Muscle of leg (tissue), 11 donors: ENCODE results near the gene SIGMAR1. TPM values are rescaled to one million over a fixed set of nuclear protein-coding genes. Genes with fewer than 3 reads are reported as not detected.

Experiments
- DNase-seq: peaks from one replicate; pipeline ENCODE4 v3.0.0; 2013
- H3K27ac ChIP-seq: one replicate; pipeline ENCODE4 v1.5.1; 2013; ENCODE audit warnings: mild to moderate bottlenecking, low read length, control low read depth
- H3K27me3 ChIP-seq: one replicate; pipeline ENCODE4 v1.6.1; 2013; ENCODE audit warnings: low read length; ENCODE audit not compliant: control insufficient read depth, insufficient read depth
- H3K36me3 ChIP-seq: one replicate; pipeline ENCODE4 v1.6.1; 2013; ENCODE audit warnings: low read length; ENCODE audit not compliant: control insufficient read depth, insufficient read depth
- H3K4me1 ChIP-seq: one replicate; pipeline ENCODE4 v1.6.1; 2013; ENCODE audit warnings: low read length; ENCODE audit not compliant: control insufficient read depth, insufficient read depth
- H3K4me3 ChIP-seq: one replicate; pipeline ENCODE4 v1.5.1; 2013; ENCODE audit warnings: low read length, control low read depth
- H3K9me3 ChIP-seq: replicated peaks from 2 replicates; pipeline ENCODE4 v1.6.1; 2013; ENCODE audit warnings: low read depth, low read length; ENCODE audit not compliant: control insufficient read depth
- WGBS: methylation state at CpG from one replicate; pipeline ENCODE4 v1.1.5; 2013; ENCODE audit warnings: missing lambda C conversion rate; ENCODE audit not compliant: insufficient coverage; 5-methylcytosine and 5-hydroxymethylcytosine counted together
- polyA plus RNA-seq, 8 donors: library from polyadenylated mRNA; unstranded; fragments of 120-200 nt; gene quantifications; one replicate each; pipeline versions ENCODE4 v1.2.1 to v1.2.3, GENCODE V29; 2013; ENCODE audit warnings: inconsistent platforms in 1 of 8, low replicate concordance in 1 of 8; ENCODE audit not compliant: insufficient read length in 8 of 8, insufficient read depth in 1 of 8
- total RNA-seq: library from RNA; stranded (reverse); fragments of 120-200 nt; gene quantifications from one replicate; pipeline ENCODE4 v1.2.4, GENCODE V29; 2013

SIGMAR1 gene
- total and polyA plus RNA-seq, 9 donors = 27.0 to 62.8 (median 56.6) TPM

DNA sequence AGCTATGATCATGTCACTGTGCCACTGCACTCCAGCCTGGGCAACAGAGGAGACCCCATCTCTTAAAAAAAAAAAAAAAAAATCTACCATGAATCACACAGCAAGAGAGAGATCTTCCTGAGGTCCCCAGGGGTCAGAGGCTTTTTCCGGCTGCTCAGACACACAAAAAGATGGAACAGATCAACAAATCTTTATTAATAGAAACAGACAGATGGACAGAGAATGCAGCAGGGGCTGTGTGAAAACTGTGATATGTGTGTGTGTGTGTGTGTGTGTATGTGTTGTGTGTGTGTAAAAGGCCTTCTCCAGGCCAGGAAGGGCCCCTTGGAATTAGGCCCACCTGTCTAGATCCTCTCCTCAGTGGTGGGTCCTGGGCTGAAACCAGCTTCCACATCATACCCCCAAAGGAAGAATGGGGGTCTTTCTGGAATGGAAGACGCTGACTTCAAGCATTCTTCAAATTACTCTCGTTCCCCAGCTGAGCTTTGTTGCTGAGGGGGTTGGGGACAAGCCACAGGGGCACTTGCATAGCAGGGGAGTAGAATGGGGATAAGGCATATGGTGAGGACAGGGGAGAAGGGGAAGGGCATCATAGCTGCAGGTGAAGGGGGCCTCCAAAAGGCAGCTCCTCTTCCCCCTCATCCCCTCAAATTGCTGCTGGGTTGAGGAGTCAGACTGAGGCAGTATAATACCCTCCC is 2.9 kb downstream of the SIGMAR1 start:
- peaks cover 16% of the 10 kb centered on the region for H3K27me3 ChIP-seq
- H3K27ac ChIP-seq = no peak overlapping the region
- no peak for DNase-seq
- no peak overlapping the region for H3K4me3 ChIP-seq
- H3K9me3 ChIP-seq = no peaks in the 10 kb centered on the region
- WGBS = no CpG with 5 or more reads among the region's 3 CpGs
- H3K36me3 ChIP-seq = peaks cover 14% of the 10 kb centered on the region
- H3K4me1 ChIP-seq = peaks cover 37% of the 10 kb centered on the region

- DNase-seq = peak; percentile 70
- 0% methylated on average over 1 of the region's 3 CpGs for WGBS
- Histone ChIP-seq H3K27me3 (peaks cover 23% of the 10 kb centered on the region), H3K36me3 (peaks cover 14% of the 10 kb centered on the region), H3K4me3 (no peak overlapping the region), H3K27ac (no peak overlapping the region), H3K9me3 (no peaks in the 10 kb centered on the region), H3K4me1 (peaks cover 40% of the 10 kb centered on the region)
These were observed 3.6 kb downstream of the SIGMAR1 start for GRCh38 chr9:34633851-34634550.

GRCh38 chr9:34633166-34633565 is 4.4 kb downstream of the SIGMAR1 start:
- H3K27ac ChIP-seq = no peak overlapping the region
- H3K27me3 ChIP-seq = peaks cover 30% of the 10 kb centered on the region
- H3K36me3 ChIP-seq = peaks cover 14% of the 10 kb centered on the region
- DNase-seq = no peak
- no peaks in the 10 kb centered on the region for H3K9me3 ChIP-seq
- H3K4me3 ChIP-seq = no peak overlapping the region
- 46% methylated on average over 3 of the region's 5 CpGs for WGBS
- H3K4me1 ChIP-seq = peaks cover 37% of the 10 kb centered on the region

DNA sequence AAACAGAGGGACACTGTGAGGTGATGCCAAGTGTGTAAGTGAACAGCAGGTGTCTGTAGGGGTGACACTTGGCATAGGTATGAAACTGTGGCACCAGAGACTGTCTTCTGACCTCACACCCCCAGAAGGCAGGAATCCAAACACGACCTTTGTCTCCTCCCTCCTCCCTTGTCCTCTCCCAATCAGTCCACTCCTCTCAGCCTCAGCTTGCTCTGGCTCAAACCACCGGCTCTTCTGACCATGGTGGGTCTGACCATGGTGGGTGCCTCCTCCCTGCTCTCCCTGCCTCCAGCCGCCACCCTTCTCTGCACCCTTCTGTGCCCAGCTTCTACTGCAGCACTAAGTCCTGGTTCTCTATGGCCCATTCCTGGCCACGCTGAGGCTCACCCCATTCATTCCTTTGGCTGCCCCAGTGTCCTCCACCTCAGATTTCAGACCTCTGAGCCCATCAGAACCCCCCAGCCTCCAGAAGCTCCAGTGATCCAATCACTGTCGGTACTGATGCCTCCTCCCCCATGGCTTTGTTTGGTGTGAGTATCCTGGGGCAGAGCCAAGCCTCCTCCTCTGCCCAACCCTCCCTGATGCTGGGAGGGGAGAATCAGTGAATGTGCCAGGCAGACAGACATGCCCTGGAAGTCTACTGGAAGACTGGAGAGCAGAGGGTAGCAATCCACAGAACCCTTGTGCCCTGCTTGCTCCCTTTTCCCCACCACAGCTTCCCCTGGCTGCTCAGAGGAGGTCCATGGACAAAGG is 7.0 kb downstream of the SIGMAR1 start:
- peaks cover 16% of the 10 kb centered on the region for H3K4me1 ChIP-seq
- H3K4me3 ChIP-seq = no peak overlapping the region
- no peak for DNase-seq
- H3K36me3 ChIP-seq = peaks cover 8% of the 10 kb centered on the region
- WGBS = 41% methylated on average over 3 of the region's 5 CpGs
- no peaks in the 10 kb centered on the region for H3K9me3 ChIP-seq
- H3K27me3 ChIP-seq = peaks cover 53% of the 10 kb centered on the region
- no peak overlapping the region for H3K27ac ChIP-seq

DNA sequence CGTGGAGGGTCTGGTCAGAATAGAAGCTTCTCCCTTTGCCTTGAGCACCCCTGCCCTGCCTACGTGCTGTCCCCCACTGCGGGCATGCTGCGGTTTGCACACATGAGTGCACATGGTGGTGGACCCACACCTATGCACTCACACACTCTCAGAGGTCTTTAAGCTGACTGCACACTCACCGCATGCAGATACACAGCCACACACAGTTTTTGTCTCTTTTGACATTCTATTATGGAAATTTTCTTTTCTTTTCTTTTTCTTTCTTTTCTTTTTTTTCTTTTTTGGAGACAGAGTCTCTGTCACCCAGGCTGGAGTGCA is 8.1 kb downstream of the SIGMAR1 start:
- no peaks in the 10 kb centered on the region for H3K9me3 ChIP-seq
- H3K36me3 ChIP-seq = no peaks in the 10 kb centered on the region
- no peak for DNase-seq
- H3K27ac ChIP-seq = no peak overlapping the region
- H3K4me1 ChIP-seq = peaks cover 10% of the 10 kb centered on the region
- no peak overlapping the region for H3K4me3 ChIP-seq
- H3K27me3 ChIP-seq = peaks cover 65% of the 10 kb centered on the region
- WGBS = no CpG with 5 or more reads among the region's 5 CpGs

DNA sequence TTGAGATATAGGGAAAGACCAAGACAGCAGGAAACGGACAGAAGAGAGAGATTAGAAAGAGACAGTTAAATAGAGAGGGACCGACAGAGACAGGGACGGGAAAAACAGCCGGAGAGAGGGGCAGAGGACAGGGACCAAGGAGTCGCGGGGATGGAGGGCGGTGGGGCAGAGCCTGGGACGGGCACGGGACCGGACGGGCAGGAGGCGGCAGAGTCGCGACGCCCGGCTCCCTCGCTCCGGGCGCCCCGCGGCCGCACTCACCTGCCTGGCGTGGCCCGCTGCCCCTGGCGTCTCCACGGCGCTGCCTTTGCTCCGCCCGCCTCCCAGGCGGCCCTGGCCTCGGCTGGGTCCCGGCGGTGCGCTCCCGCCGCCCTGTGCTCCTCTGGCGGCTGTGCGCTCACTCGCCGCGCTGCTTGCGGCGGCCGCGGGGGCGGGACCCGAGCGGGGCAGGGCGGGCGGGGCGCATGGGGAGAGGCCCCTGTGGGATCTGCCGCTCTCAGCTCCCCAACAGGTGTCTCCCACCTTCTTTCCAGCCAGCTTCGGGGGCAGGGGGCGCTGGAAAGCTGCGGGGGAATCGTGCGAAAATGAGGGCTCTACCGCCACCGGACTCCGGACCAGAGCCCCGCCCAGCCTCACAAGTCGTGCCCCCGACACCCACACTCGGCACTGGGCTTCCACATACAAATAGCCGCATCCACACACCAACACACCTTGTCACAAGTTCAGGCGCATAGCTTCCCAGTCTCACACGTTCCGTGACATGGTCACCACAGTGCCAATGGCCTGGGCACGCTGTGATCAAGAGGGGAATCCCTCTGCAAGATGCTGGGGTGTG is 8.7 kb downstream of the SIGMAR1 start, which contains the start of gene ARID3C:
TSS of gene ARID3C (minus strand) at position 411 of the 835 bp plus-strand sequence. CDS start 1,052 bp downstream, outside the sequence.
- Histone ChIP-seq H3K4me1 (peaks cover 16% of the 10 kb centered on the region), H3K27ac (no peak within 1 kb of the TSS), H3K27me3 (peaks cover 70% of the 10 kb centered on the region), H3K4me3 (peak within 1 kb of the TSS; percentile 17), H3K36me3 (no peaks in the 10 kb centered on the region), H3K9me3 (no peaks in the 10 kb centered on the region)
- DNase-seq = no peak
- WGBS = 2% methylated on average over 69 of the region's 69 CpGs

DNA sequence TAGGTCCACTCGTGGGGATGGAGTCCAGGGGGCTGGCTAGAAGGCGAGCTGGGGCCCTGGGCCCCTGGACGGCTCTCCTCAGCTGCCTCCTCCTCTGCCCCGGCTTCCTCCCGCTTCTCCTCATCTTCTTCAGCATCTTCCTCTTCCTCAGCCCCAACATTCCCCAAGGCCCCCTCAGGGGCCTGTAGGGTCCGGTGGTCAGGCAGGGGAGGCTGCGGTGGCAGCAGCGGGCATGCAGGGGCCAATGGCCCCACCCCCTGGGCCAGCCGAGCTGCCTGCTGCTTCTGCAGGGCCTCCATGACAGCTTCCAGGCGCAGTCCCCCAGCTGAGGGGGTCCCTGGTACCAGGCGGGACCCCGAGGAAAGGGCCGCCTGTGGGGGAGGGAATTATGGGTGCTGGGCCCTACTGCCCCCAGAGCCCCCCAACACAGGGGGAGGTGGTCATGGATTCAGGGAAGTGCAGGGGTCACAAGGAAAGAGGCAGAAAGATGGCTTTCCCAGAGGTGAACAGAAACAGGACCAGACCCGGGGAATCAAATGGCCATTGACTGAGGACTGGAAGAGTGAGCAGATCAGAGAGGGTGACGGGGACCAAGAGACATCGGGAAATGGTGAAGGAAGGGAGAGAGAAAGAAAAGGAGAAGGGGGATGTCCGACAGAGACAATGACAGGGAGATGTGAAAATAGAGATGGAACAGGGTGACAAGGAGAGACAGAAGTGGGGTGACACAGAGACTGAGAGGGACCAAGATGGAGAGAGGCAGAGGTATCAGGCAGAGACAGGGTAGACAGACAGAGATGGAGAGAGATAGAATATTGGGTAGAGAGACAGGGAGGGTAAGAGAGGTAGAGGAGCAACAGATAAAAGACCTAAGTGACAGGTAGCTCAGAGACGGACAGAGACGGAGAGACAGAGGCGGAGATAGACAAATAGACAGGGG is 9.6 kb downstream of the SIGMAR1 start:
- H3K4me3 ChIP-seq = no peak overlapping the region
- H3K36me3 ChIP-seq = no peaks in the 10 kb centered on the region
- DNase-seq = no peak
- no peak overlapping the region for H3K27ac ChIP-seq
- peaks cover 13% of the 10 kb centered on the region for H3K4me1 ChIP-seq
- peaks cover 79% of the 10 kb centered on the region for H3K27me3 ChIP-seq
- H3K9me3 ChIP-seq = no peaks in the 10 kb centered on the region
- WGBS = 17% methylated on average over 16 of the region's 20 CpGs

- Histone ChIP-seq H3K4me3 (no peak overlapping the region), H3K27ac (no peak overlapping the region), H3K36me3 (no peaks in the 10 kb centered on the region), H3K27me3 (peaks cover 89% of the 10 kb centered on the region), H3K9me3 (peaks cover 4% of the 10 kb centered on the region), H3K4me1 (peaks cover 19% of the 10 kb centered on the region)
- WGBS = 33% methylated on average over 2 of the region's 3 CpGs
- no peak for DNase-seq
These were observed 12.5 kb downstream of the SIGMAR1 start for GRCh38 chr9:34625186-34625486.

DNA sequence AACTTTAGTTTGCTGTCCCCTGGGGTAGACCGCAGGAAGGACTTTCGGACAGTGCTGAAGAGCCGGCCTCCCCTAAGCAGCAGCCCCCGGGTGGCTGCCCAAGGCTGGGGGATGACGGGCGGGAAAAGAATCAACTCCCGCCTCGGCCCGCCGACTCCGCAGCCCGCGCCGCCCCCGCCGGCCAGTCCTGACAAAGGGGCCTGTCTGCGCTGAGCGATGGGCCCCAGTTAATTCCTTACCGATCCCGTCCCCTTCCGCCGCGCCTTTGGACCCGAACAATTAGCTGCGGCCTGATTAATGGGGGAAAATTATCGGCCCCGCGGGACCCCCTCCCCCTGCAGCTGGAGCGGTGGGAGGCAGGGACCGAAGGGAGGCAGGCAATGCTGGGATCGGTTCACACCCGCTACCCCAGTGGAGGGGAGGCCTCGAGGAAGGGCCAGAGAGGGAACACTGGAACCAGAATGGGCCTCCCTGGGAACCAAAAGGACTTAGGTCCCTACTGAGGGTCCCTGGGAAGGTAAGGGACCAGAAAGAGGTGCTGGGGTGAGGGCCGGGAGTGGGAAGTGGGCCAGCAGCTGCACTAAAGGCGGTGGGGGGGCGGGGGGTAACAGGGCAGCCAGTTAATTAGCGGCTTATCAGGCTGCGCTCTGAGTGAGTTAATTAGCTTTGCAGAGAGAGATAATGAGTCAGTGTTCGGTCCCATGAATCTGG is 13.0 kb downstream of the SIGMAR1 start:
- Histone ChIP-seq H3K27me3 (peaks cover 83% of the 10 kb centered on the region), H3K27ac (no peak overlapping the region), H3K9me3 (peaks cover 4% of the 10 kb centered on the region), H3K4me1 (peaks cover 23% of the 10 kb centered on the region), H3K4me3 (no peak overlapping the region), H3K36me3 (no peaks in the 10 kb centered on the region)
- DNase-seq = no peak
- WGBS = 4% methylated on average over 32 of the region's 39 CpGs
